Skeletal muscle satellite cell (primary cell): Measurements from ENCODE around the gene EIF4G1.

Experiments used
- H3K27me3 ChIP-seq: 2 replicates; pipeline ENCODE4 v1.7.0; 2013; ENCODE audit warnings: low read length; ENCODE audit not compliant: control insufficient read depth, insufficient read depth
- H3K36me3 ChIP-seq: 2 replicates; pipeline ENCODE4 v1.7.0; 2013; ENCODE audit warnings: mild to moderate bottlenecking, control low read depth, low read length; ENCODE audit not compliant: insufficient read depth
- H3K4me1 ChIP-seq: 2 replicates; pipeline ENCODE4 v1.7.0; 2013; ENCODE audit warnings: low read length; ENCODE audit not compliant: control insufficient read depth, insufficient read depth
- H3K4me2 ChIP-seq: 2 replicates; pipeline ENCODE4 v1.7.0; 2013; ENCODE audit warnings: mild to moderate bottlenecking, low read length
- H3K4me3 ChIP-seq: 2 replicates; pipeline ENCODE4 v1.7.0; 2013; ENCODE audit warnings: low read length
- H3K9ac ChIP-seq: 2 replicates; pipeline ENCODE4 v1.7.0; 2013; ENCODE audit warnings: mild to moderate bottlenecking, low read depth, low read length, moderate library complexity
- H3K9me3 ChIP-seq: replicated peaks from 2 replicates; pipeline ENCODE4 v1.7.0; 2013; ENCODE audit warnings: mild to moderate bottlenecking, control low read depth, low read length

Gene EIF4G1

DNA sequence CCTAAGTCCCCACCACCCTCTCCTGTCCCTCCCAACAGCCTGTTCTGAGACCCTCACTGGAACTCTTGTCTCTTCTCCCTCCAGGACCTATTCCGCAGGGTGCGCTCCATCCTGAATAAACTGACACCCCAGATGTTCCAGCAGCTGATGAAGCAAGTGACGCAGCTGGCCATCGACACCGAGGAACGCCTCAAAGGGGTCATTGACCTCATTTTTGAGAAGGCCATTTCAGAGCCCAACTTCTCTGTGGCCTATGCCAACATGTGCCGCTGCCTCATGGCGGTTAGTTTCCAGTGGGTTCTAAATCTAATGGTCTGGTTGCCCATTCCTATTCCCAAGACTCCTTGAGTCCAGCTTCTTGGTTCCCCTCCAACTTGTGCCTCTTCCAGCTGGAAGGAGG, 9.3 kb downstream of the EIF4G1 start:
- Histone ChIP-seq H3K9me3 (no peaks in the 10 kb centered on the region), H3K4me2 (no peak overlapping the region), H3K36me3 (peaks cover 86% of the 10 kb centered on the region), H3K9ac (no peak overlapping the region), H3K4me1 (peaks cover 19% of the 10 kb centered on the region), H3K4me3 (no peak overlapping the region), H3K27me3 (no peaks in the 10 kb centered on the region)

DNA sequence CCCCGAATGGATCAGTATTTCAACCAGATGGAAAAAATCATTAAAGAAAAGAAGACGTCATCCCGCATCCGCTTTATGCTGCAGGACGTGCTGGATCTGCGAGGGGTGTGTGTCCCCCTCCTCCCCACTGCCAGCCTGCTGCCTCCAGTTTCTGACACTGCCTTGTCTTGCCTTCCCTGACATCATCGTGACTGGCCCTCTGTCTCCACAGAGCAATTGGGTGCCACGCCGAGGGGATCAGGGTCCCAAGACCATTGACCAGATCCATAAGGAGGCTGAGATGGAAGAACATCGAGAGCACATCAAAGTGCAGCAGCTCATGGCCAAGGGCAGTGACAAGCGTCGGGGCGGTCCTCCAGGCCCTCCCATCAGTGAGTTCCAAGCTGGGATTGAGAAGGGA, 10.9 kb downstream of the EIF4G1 start:
- Histone ChIP-seq H3K9me3 (no peaks in the 10 kb centered on the region), H3K36me3 (peaks cover 97% of the 10 kb centered on the region), H3K9ac (no peak overlapping the region), H3K4me2 (no peak overlapping the region), H3K4me1 (peaks cover 6% of the 10 kb centered on the region), H3K4me3 (no peak overlapping the region), H3K27me3 (no peaks in the 10 kb centered on the region)

DNA sequence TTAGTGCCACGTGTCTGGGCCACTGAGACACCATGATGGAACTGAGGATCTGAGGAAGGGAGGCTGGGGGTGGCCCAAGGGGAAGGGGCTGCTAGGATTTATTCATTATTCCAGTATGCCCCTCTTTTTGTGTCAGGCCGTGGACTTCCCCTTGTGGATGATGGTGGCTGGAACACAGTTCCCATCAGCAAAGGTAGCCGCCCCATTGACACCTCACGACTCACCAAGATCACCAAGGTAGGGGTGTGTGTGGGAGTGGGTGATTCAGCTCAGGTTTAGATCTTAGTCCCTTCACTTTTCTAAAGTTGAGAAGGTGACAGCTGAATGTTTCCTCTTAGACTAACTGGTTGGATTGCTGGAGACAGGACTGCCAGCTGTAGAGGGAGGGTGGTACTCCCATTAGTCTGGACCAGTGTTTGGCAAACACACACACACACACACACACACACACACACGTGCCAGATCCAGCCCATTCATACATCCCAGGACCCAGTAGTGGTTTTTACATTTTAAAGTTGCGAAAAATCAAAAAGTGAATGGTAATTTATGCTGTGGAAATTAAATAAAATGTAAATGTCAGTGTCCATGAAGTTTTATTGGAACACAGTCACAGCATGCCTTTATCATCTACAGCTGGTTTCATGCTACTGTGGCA, 11.4 kb downstream of the EIF4G1 start:
- Histone ChIP-seq H3K4me1 (peaks cover under 1% of the 10 kb centered on the region), H3K27me3 (no peaks in the 10 kb centered on the region), H3K4me2 (no peak overlapping the region), H3K4me3 (no peak overlapping the region), H3K9me3 (no peaks in the 10 kb centered on the region), H3K9ac (no peak overlapping the region), H3K36me3 (peaks cover 95% of the 10 kb centered on the region)

DNA sequence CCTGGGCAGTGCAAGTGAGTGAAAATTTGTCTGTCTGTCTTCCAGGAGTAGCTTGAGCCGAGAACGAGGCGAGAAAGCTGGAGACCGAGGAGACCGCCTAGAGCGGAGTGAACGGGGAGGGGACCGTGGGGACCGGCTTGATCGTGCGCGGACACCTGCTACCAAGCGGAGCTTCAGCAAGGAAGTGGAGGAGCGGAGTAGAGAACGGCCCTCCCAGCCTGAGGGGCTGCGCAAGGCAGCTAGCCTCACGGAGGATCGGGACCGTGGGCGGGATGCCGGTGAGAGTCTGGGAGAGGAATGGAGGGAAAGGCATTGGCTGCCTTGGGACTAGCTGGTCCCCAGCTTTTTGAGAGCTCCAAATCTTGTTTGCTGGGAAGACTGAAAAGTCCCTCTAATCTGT, 12.8 kb downstream of the EIF4G1 start:
- H3K27me3 ChIP-seq = no peaks in the 10 kb centered on the region
- H3K4me1 ChIP-seq = peaks cover 13% of the 10 kb centered on the region
- H3K4me3 ChIP-seq = no peak overlapping the region
- no peak overlapping the region for H3K9ac ChIP-seq
- H3K4me2 ChIP-seq = no peak overlapping the region
- H3K36me3 ChIP-seq = peaks cover 95% of the 10 kb centered on the region
- H3K9me3 ChIP-seq = no peaks in the 10 kb centered on the region

DNA sequence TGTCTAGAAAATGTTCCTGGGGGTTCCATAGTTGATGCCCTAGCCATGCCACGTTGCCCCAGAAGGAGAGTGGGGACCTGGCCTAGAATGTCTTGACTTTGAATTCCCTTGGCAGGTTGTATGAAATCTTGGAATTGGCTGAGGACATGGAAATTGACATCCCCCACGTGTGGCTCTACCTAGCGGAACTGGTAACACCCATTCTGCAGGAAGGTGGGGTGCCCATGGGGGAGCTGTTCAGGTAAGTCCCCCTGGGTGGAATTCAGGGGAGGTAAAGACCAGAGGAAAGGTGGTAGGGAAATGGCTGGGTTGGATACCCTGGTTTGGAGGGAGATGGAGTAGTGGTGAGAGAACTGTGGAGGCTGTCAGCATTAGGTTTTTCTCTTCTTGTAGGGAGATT, 14.1 kb downstream of the EIF4G1 start:
- Histone ChIP-seq H3K4me2 (no peak overlapping the region), H3K4me1 (peaks cover 26% of the 10 kb centered on the region), H3K9me3 (no peaks in the 10 kb centered on the region), H3K36me3 (peaks cover 94% of the 10 kb centered on the region), H3K4me3 (no peak overlapping the region), H3K27me3 (no peaks in the 10 kb centered on the region), H3K9ac (no peak overlapping the region)

DNA sequence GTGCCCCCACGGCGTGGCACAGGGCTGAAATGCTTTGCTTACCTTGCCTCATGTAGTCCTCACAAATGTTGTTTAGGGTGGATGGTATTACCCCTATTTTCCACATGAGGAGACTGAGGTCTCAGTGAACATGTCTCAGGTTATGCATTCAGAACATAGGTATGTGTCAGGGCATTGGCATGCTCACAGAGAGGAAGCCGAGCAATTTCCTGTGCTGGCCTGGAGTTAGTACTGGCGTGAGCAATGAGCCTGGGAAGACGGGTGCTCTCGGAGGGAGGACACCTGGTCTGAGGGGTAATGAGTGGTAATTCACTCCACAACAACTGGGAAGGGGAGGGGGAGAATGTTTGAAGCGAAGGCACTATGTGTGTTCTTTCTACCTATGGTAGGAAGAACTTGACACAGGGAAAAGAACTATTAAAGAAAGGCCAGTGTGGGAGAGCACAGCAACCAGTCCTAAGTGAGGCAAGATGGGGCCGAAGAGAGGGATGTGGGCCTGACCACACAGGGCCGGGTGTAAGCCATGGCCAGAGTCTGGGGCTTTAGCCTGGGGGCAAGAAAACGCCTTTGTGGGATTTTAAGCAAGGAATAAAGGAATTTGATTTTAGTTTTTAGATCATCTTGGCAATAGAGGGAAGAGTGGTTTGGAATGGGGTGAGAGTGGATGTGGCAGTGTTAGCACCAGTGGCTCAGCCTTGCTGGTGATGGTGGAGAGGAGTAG, 18.1 kb downstream of the EIF4G1 start:
- H3K27me3 ChIP-seq = no peaks in the 10 kb centered on the region
- H3K4me1 ChIP-seq = peaks cover 60% of the 10 kb centered on the region
- no peak overlapping the region for H3K4me3 ChIP-seq
- H3K9me3 ChIP-seq = no peaks in the 10 kb centered on the region
- peaks cover 74% of the 10 kb centered on the region for H3K36me3 ChIP-seq
- H3K4me2 ChIP-seq = peak overlapping the region; percentile 33
- H3K9ac ChIP-seq = peak overlapping the region; percentile 19

DNA sequence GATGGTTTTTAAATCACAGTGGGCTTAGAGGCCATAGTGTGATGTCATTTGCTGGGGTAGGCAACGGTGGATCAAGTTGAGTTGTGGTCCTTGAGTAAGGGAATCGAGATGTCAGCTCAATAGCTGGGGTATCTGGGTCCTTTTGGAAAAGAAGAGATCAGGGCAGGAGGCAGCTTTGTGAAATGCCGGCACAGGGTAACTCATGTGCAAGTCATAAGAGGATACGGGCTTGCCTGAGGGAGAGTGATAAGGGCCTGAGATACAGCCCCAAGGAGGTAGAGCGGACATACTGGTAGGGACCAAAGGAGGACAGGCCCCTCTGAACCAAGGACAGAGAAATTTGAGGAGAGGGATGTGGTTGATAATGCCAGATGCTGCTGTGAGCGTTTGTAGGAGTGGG, 18.8 kb downstream of the EIF4G1 start:
- Histone ChIP-seq H3K27me3 (no peaks in the 10 kb centered on the region), H3K4me2 (no peak overlapping the region), H3K9me3 (no peaks in the 10 kb centered on the region), H3K36me3 (peaks cover 68% of the 10 kb centered on the region), H3K4me3 (no peak overlapping the region), H3K9ac (peak overlapping the region; percentile 19), H3K4me1 (peaks cover 67% of the 10 kb centered on the region)

DNA sequence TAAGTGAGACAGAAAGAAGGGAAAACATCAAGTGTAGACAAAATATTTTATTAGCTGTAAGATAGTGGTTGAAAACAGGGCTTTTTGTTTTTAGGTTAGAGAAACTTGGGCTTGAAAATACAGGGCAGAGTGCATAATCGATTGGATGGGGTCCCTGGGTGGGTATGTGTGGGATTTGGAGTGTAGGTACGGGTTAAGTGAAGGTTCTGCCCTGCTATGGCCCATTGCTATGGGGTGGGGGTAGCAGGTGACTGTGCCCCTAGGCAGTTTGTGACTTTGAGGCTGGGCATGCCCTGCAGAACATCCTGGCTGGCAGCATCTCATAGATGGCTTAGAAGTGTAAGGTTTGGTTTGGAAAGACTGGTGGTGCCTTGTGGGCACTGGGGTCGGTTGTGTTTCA, 19.3 kb downstream of the EIF4G1 start:
- Histone ChIP-seq H3K4me3 (no peak overlapping the region), H3K4me2 (no peak overlapping the region), H3K27me3 (no peaks in the 10 kb centered on the region), H3K36me3 (peaks cover 63% of the 10 kb centered on the region), H3K9me3 (no peaks in the 10 kb centered on the region), H3K4me1 (peaks cover 72% of the 10 kb centered on the region), H3K9ac (no peak overlapping the region)

DNA sequence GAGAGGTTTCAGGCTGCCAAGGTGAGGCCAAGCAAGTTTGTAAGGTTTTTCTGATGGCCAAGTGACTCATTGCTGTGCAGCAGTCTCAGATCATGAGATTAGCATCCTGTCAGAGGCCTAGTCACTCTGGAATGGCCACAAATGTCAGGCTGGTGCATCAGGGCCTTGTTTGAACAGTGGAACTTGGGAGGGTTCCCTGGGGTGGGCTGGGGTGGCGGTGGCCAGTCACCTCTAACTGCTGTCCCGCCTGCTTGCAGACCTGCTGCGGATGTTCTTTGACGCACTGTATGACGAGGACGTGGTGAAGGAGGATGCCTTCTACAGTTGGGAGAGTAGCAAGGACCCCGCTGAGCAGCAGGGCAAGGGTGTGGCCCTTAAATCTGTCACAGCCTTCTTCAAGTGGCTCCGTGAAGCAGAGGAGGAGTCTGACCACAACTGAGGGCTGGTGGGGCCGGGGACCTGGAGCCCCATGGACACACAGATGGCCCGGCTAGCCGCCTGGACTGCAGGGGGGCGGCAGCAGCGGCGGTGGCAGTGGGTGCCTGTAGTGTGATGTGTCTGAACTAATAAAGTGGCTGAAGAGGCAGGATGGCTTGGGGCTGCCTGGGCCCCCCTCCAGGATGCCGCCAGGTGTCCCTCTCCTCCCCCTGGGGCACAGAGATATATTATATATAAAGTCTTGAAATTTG, 20.2 kb downstream of the EIF4G1 start:
- H3K4me1 ChIP-seq = peaks cover 76% of the 10 kb centered on the region
- no peak overlapping the region for H3K4me3 ChIP-seq
- no peak overlapping the region for H3K4me2 ChIP-seq
- no peaks in the 10 kb centered on the region for H3K9me3 ChIP-seq
- peaks cover 55% of the 10 kb centered on the region for H3K36me3 ChIP-seq
- H3K9ac ChIP-seq = peak overlapping the region; percentile 26
- no peaks in the 10 kb centered on the region for H3K27me3 ChIP-seq

DNA sequence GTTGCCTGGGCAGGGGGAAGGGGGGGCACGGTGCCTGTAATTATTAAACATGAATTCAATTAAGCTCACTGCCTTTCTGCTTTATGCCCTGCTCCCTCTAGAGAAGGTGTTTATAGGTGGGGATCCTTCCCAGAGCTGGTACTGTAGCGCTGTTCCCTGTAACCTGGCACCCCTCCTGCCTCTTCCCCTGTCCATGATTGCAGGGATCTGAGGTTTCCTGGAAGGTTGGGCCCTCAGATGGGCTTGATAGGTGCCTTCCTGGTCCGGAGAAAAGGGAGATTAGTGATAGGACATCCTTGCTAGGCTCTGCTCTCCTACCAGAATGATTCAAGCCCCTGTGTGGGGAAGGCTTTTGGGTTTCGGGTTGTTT, 20.9 kb downstream of the EIF4G1 start:
- peak overlapping the region; percentile 75 for H3K9ac ChIP-seq
- H3K36me3 ChIP-seq = peaks cover 50% of the 10 kb centered on the region
- no peaks in the 10 kb centered on the region for H3K27me3 ChIP-seq
- peaks cover 77% of the 10 kb centered on the region for H3K4me1 ChIP-seq
- peak overlapping the region; percentile 95 for H3K4me2 ChIP-seq
- peak overlapping the region; percentile 73 for H3K4me3 ChIP-seq
- H3K9me3 ChIP-seq = no peaks in the 10 kb centered on the region

DNA sequence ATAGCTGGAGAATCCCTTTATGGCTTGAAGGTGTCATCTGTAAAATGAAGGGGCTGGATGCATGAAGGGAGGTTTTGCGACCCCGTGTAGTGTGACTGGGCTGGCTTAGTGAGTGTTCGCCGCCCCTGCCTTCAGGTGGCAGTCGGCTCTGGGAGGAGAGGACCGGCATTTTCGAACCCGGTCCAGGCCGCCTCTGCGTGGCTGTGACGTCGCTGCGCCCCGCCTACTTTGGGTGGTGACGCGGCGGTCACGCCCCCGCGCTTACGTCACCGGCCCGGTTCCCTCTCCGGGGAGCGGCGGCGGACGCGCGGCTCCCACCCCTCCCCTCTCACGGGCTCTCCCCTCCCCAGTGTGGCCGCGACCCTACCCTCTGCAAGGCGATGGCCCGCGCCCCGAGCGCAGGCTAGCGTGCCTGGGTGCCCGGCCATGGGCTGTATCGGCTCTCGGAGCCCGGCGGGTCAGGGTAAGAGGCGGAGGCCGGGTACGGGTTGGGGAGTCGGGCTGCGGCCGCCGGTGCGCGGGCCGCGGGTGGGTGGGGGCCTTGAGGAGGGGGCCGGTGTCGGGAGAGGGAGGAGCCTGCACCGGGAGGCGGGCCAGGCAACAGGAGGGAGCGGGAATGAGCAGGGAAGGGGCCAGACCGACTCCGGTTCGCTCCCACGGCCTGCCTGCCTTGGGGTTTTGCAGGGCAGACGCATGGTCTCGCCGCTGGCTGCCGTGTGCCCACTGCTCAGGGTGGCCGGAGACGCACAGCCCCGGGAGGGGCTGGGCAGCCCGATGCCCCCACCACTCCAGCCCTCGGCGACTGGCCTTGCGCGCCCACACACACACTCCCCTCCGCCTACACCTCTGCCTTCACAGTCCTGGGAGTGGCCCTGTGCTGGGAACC, 21.5 kb downstream of the EIF4G1 start:
- no peaks in the 10 kb centered on the region for H3K27me3 ChIP-seq
- H3K4me1 ChIP-seq = peaks cover 84% of the 10 kb centered on the region
- H3K9ac ChIP-seq = peak overlapping the region; percentile 75
- H3K4me2 ChIP-seq = peak overlapping the region; percentile 95
- H3K36me3 ChIP-seq = peaks cover 46% of the 10 kb centered on the region
- H3K9me3 ChIP-seq = no peaks in the 10 kb centered on the region
- peak overlapping the region; percentile 73 for H3K4me3 ChIP-seq
